ENCODE measurements around the gene COPG1.

DNA sequence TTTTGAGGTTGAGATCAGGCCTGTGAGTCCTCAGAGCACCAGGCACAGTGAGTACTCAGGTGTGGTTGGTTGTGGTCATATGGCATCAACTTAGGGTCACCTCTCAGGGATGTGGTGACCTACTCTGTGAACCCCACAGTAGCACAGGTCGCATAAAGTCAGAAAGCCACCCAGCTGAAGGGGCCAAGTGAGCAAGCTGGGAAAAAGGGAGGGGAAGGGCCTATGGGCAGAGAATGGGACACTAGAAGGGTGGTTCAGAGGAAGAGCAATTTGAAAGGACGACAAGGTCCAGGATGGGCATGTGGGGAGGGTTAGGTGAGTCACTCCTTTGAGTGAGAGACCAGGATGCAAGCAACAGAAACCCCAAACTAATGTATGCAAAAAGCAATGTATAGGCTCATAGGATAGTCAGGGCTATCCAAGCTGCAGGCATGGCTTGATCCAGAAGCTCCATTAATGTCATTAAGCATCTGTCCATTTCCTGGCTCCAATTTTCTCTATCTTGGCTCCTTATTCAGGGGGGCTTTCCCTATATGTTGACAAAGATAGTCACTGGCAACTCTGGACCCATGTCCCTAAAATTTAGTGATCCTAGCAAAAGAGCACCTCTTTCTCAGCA lies 62.7 kb downstream of the COPG1 start:
- TF ChIP-seq FOXA1 (IDR thresholded peaks at IDR 0.05), result no peak
- no peak for TF ChIP-seq ARNT (IDR thresholded peaks at IDR 0.05)
